SK-N-SH (cell line): ENCODE results near the gene PLXDC1. TPM values are rescaled to one million over a fixed set of nuclear protein-coding genes. Genes with fewer than 3 reads are reported as not detected.

Experiments used
- CTCF ChIA-PET: fragments of 300-600, 350-600 bp; formaldehyde crosslinking; extraction: SDS; loops from one replicate; lab custom pipeline; 2021; lab: Yijun Ruan, JAX
- POLR2A ChIA-PET: fragments of 350-600 bp; sonication (Branson Sonifier 250); formaldehyde crosslinking; extraction: SDS; loops from one replicate; lab custom pipeline; 2020; ENCODE audit warnings: antibody characterized with exemption, inconsistent platforms; lab: Yijun Ruan, JAX
- DNase-seq: peaks from one replicate; pipeline ENCODE4 v3.0.0; 2012
- H2AFZ ChIP-seq: fragments of 200-600 bp; sonication (generic); 2 replicates; pipeline ENCODE4 v1.8.1; 2016; ENCODE audit warnings: antibody characterized with exemption, mild to moderate bottlenecking, low read depth
- H3F3A ChIP-seq: fragments of 200-600 bp; sonication (generic); replicated peaks from 2 replicates; pipeline ENCODE3; 2016; ENCODE audit warnings: antibody characterized with exemption, mild to moderate bottlenecking; ENCODE audit not compliant: insufficient read depth
- H3K27ac ChIP-seq, 2 experiments: fragments of 200-500 bp in 1 of 2; fragments of 200-600 bp in 1 of 2; sonication (Bioruptor generic) in 1 of 2; sonication (generic), shearing (Covaris generic) in 1 of 2; 2 replicates each; pipeline versions ENCODE4 v1.5.1 to v1.6.1; 2014 to 2016; ENCODE audit warnings: low read depth in 2 of 2, inconsistent platforms in 1 of 2, low read length in 1 of 2, mild to moderate bottlenecking in 1 of 2, mixed read lengths in 1 of 2
- H3K27me3 ChIP-seq: fragments of 200-600 bp; sonication (generic), shearing (Covaris generic); 2 replicates; pipeline ENCODE4 v1.6.1; 2016; ENCODE audit warnings: mixed run types; ENCODE audit not compliant: insufficient read depth
- H3K36me3 ChIP-seq, 2 experiments: fragments of 200-500 bp in 1 of 2; fragments of 200-600 bp in 1 of 2; sonication (Bioruptor generic) in 1 of 2; sonication (generic) in 1 of 2; replicated peaks in 1 of 2; 2 replicates each; pipeline versions ENCODE3 to v1.5.1; 2014 to 2016; ENCODE audit warnings: low read length in 1 of 2, mild to moderate bottlenecking in 1 of 2; ENCODE audit not compliant: insufficient read depth in 2 of 2, control insufficient read depth in 1 of 2
- H3K4me1 ChIP-seq, 2 experiments: fragments of 200-500 bp in 1 of 2; fragments of 200-600 bp in 1 of 2; sonication (Bioruptor generic) in 1 of 2; sonication (generic), shearing (Covaris generic) in 1 of 2; 2 replicates each; pipeline versions ENCODE4 v1.5.1 to v1.6.1; 2014 to 2016; ENCODE audit warnings: low read depth in 1 of 2, low read length in 1 of 2, mixed run types in 1 of 2; ENCODE audit not compliant: insufficient read depth in 2 of 2, control insufficient read depth in 1 of 2
- H3K4me2 ChIP-seq: fragments of 200-600 bp; sonication (generic), shearing (Covaris generic); 2 replicates; pipeline ENCODE4 v1.6.1; 2017; ENCODE audit warnings: mixed run types
- H3K4me3 ChIP-seq, 2 experiments: fragments of 200-500 bp in 1 of 2; fragments of 200-600 bp in 1 of 2; sonication (Bioruptor generic) in 1 of 2; sonication (generic), shearing (Covaris generic) in 1 of 2; 2 replicates each; pipeline versions ENCODE4 v1.5.1 to v1.8.1; 2014 to 2016; ENCODE audit warnings: low read depth in 2 of 2, inconsistent platforms in 1 of 2, low read length in 1 of 2, mild to moderate bottlenecking in 1 of 2, mixed read lengths in 1 of 2, moderate library complexity in 1 of 2
- H3K79me2 ChIP-seq: fragments of 200-600 bp; sonication (generic); 2 replicates; pipeline ENCODE4 v1.8.1; 2017; ENCODE audit warnings: mild to moderate bottlenecking; ENCODE audit not compliant: insufficient read depth
- H3K9ac ChIP-seq: fragments of 200-600 bp; sonication (generic); 2 replicates; pipeline ENCODE4 v1.6.1; 2017; ENCODE audit warnings: mixed run types
- H3K9me2 ChIP-seq: fragments of 200-600 bp; sonication (generic); 2 replicates; pipeline ENCODE4 v1.6.1; 2017; ENCODE audit warnings: mixed run types
- H3K9me3 ChIP-seq: fragments of 200-600 bp; sonication (generic); 2 replicates; pipeline ENCODE4 v1.6.1; 2017; ENCODE audit warnings: mixed run types, mild to moderate bottlenecking, moderate library complexity
- H4K20me1 ChIP-seq: fragments of 200-600 bp; sonication (generic); 2 replicates; pipeline ENCODE4 v1.6.1; 2017; ENCODE audit warnings: mild to moderate bottlenecking, mixed run types; ENCODE audit not compliant: insufficient read depth
- EP300 ChIP-seq, 2 experiments: IDR thresholded peaks; 2 replicates each; pipeline versions ENCODE4 v1.4.0 to v1.6.1; 2012; ENCODE audit warnings: borderline replicate concordance in 1 of 2, low read depth in 1 of 2, low read length in 1 of 2
- EZH2phosphoT487 ChIP-seq: fragments of 200-600 bp; sonication (generic); IDR thresholded peaks from 2 replicates; pipeline ENCODE4 v1.6.1; 2017; ENCODE audit warnings: low read depth, mixed run types, mild to moderate bottlenecking, antibody characterized with exemption, moderate library complexity, borderline replicate concordance
- FOXM1 ChIP-seq: IDR thresholded peaks from 2 replicates; pipeline ENCODE4 v1.4.0; 2012; ENCODE audit warnings: low read depth, mild to moderate bottlenecking
- GATA2 ChIP-seq: sonication (generic); formaldehyde crosslinking; IDR thresholded peaks from 2 replicates; pipeline ENCODE4 v1.5.0; 2020; ENCODE audit warnings: mild to moderate bottlenecking, missing genetic modification reagents
- NFIC ChIP-seq: IDR thresholded peaks from 2 replicates; pipeline ENCODE4 v1.4.0; 2012; ENCODE audit warnings: borderline replicate concordance
- PBX3 ChIP-seq: IDR thresholded peaks from 2 replicates; pipeline ENCODE4; 2012
- POLR2AphosphoS5 ChIP-seq: IDR thresholded peaks from 2 replicates; pipeline ENCODE4 v1.6.1; 2012; ENCODE audit warnings: low read depth, low read length
- REST ChIP-seq: IDR thresholded peaks from 2 replicates; pipeline ENCODE4 v1.6.1; 2012; ENCODE audit warnings: mild to moderate bottlenecking, low read depth, low read length, moderate library complexity
- RFX5 ChIP-seq: IDR thresholded peaks from 2 replicates; pipeline ENCODE4 v1.6.1; 2012; ENCODE audit warnings: mild to moderate bottlenecking, improper control_type of control experiment, low read length
- SMC3 ChIP-seq: IDR thresholded peaks from 2 replicates; pipeline ENCODE4 v1.6.1; 2012; ENCODE audit warnings: low read depth, low read length, improper control_type of control experiment
- TAF1 ChIP-seq: IDR thresholded peaks from 2 replicates; pipeline ENCODE4 v1.6.1; 2012; ENCODE audit warnings: low read depth, mild to moderate bottlenecking, low read length, moderate library complexity, borderline replicate concordance
- TEAD4 ChIP-seq: IDR thresholded peaks from 2 replicates; pipeline ENCODE4 v1.4.0; 2012; ENCODE audit warnings: mild to moderate bottlenecking, borderline replicate concordance; ENCODE audit not compliant: insufficient read depth
- YY1 ChIP-seq: IDR thresholded peaks from 2 replicates; pipeline ENCODE4 v1.4.0; 2012; ENCODE audit warnings: low read depth, mild to moderate bottlenecking
- WGBS: methylation state at CpG from one replicate; pipeline ENCODE4 v1.1.6; 2017; ENCODE audit warnings: low lambda C conversion rate; 5-methylcytosine and 5-hydroxymethylcytosine counted together
- polyA plus RNA-seq, 3 experiments: library from polyadenylated mRNA; depleted of rRNA; stranded (reverse); fragments of >200 nt; gene quantifications; 2 replicates each; pipeline ENCODE4 v1.2.3, GENCODE V29; 2012
- TF ChIP-seq, protein P1 (sequence below): IDR thresholded peaks from 2 replicates; pipeline ENCODE4 v1.4.0; 2012; ENCODE audit warnings: low read depth
- TF ChIP-seq, protein P2 (sequence below): fragments of 150-350 bp; IDR thresholded peaks from 2 replicates; pipeline ENCODE4 v1.6.1; 2016; ENCODE audit warnings: mild to moderate bottlenecking, low read depth, low read length

PLXDC1 gene
- polyA plus RNA-seq, 1 of the 3 experiments (the other 2 are of a cell fraction) = 1.5 TPM

- Histone ChIP-seq H3K4me3 (no peak overlapping the region), H2AFZ (no peak overlapping the region), H3K9ac (no peak overlapping the region), H3K36me3 (no peaks in the 10 kb centered on the region), H3K27me3 (no peaks in the 10 kb centered on the region), H3K27ac (no peak overlapping the region), H3K79me2 (no peaks in the 10 kb centered on the region), H3F3A (no peaks in the 10 kb centered on the region), H3K4me1 (peaks cover 0 to 15% of the 10 kb centered on the region in 2 experiments; a peak in 1 of 4 replicates), H3K9me2 (no peaks in the 10 kb centered on the region), H3K9me3 (no peaks in the 10 kb centered on the region), H4K20me1 (no peaks in the 10 kb centered on the region), H3K4me2 (no peak overlapping the region)
- POLR2A ChIA-PET = no interaction called here
- CTCF ChIA-PET = interaction anchor here (0.8 to 1.5 kb wide), 2 partner anchors 69 to 101 kb away, joined by 3 to 10 read pairs; no protein-coding TSS in a partner anchor
- WGBS = 73% methylated on average over 9 of the region's 11 CpGs
- DNase-seq = peak; percentile 51
- TF ChIP-seq RFX5 (no peak), GATA2 (CRISPR knock-in tag) (peak; percentile 8; the same call in 1 of the 2 replicates)
Observed at GRCh38 chr17:39084558-39084957, 66.9 kb downstream of the PLXDC1 start.

DNA sequence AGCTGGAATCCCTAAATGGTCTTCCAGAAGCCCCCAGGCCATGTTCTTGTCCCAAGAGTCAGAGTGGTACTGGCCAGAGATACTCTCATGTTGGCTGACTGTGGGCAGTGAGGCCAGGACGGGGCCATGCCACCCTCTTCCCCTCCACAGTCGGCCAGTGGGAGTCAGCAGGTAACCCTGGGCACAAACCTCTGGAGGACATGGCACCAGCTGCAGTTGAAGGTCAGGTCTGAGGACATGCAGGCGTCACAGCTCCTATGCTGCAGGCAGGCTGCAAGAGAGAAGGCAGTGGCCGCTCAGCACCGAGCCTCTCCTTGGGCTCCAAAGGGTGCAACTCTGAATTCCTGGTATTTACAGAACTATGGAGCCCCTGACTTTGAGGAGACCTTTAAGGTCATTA lies 68.2 kb downstream of the PLXDC1 start:
- Histone ChIP-seq H3K9me3 (no peaks in the 10 kb centered on the region), H3K9ac (no peak overlapping the region), H3K4me3 (no peak overlapping the region), H3K27me3 (no peaks in the 10 kb centered on the region), H3K4me2 (no peak overlapping the region), H3K27ac (no peak overlapping the region), H3K4me1 (peaks cover 0 to 15% of the 10 kb centered on the region in 2 experiments; a peak in 1 of 4 replicates), H3K36me3 (no peaks in the 10 kb centered on the region), H3K79me2 (no peaks in the 10 kb centered on the region), H3F3A (no peaks in the 10 kb centered on the region), H2AFZ (no peak overlapping the region), H3K9me2 (no peaks in the 10 kb centered on the region), H4K20me1 (no peaks in the 10 kb centered on the region)
- ChIA-PET POLR2A (no interaction called here), CTCF (interaction anchor here (1.0 to 1.3 kb wide), 2 partner anchors 13 to 15 kb away, joined by 4 to 6 read pairs; no protein-coding TSS in a partner anchor)
- WGBS = 79% methylated on average over 2 of the region's 5 CpGs
- no peak for DNase-seq
- TF ChIP-seq EP300 (IDR thresholded peaks at IDR 0.05; ENCODE audit: borderline replicate concordance in 1 of 2, low read depth in 1 of 2, low read length in 1 of 2) (no peak), YY1 (no peak), SMC3 (no peak), FOXM1 (no peak), NFIC (no peak), REST (no peak), TAF1 (no peak), TEAD4 (no peak), PBX3 (no peak), EZH2phosphoT487 (no peak), POLR2AphosphoS5 (no peak)
- TF ChIP-seq, protein P1, sequence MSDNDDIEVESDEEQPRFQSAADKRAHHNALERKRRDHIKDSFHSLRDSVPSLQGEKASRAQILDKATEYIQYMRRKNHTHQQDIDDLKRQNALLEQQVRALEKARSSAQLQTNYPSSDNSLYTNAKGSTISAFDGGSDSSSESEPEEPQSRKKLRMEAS = no peak
- TF ChIP-seq, protein P2, sequence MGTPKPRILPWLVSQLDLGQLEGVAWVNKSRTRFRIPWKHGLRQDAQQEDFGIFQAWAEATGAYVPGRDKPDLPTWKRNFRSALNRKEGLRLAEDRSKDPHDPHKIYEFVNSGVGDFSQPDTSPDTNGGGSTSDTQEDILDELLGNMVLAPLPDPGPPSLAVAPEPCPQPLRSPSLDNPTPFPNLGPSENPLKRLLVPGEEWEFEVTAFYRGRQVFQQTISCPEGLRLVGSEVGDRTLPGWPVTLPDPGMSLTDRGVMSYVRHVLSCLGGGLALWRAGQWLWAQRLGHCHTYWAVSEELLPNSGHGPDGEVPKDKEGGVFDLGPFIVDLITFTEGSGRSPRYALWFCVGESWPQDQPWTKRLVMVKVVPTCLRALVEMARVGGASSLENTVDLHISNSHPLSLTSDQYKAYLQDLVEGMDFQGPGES = no peak
